ENCODE measurements around the gene GNE. TPM values are rescaled to one million over a fixed set of nuclear protein-coding genes. Genes with fewer than 3 reads are reported as not detected.
"Not testable (repeated sequence)": the region's sequence is repeated elsewhere in the genome, so short reads cannot be mapped to it uniquely, and the experiment has no call there.

GNE gene
- total RNA-seq, 4 donors from 2014 or later: 25.3 to 35.6 (median 29.9) TPM

DNA sequence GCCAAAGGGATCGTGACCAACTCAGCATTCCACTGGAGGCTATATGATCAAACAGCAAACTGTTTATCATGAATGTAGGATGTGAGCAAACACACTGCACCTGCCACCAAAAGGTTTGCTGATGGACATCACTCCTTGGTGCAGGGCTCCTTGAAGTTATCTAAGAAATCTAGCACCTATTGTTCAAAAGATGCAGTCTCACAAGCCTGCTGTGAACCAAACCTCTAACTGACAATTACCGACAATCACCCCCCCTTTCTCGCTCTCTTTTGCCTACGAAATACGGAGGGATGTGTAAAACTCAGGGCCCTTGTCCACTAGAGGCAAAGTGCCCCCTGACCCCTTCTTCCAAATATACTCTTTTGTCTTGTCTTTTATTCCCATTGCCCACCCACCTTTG is 70.0 kb downstream of the GNE start:
- Histone ChIP-seq H3K4me3 (no peak overlapping the region), H3K36me3 (no peaks in the 10 kb centered on the region), H3K4me1 (peaks cover 22 to 26% (median 26%) of the 10 kb centered on the region in 4 donors), H3K9me3 (no peaks in the 10 kb centered on the region), H3K27me3 (no peaks in the 10 kb centered on the region), H3K27ac (replicated peaks in 1 of 4) (no peak overlapping the region)
- WGBS: 90% methylated on average over 5 of the region's 5 CpGs
- intact Hi-C loops (cut with DNase I): no loop called here
- TF ChIP-seq, protein P1, sequence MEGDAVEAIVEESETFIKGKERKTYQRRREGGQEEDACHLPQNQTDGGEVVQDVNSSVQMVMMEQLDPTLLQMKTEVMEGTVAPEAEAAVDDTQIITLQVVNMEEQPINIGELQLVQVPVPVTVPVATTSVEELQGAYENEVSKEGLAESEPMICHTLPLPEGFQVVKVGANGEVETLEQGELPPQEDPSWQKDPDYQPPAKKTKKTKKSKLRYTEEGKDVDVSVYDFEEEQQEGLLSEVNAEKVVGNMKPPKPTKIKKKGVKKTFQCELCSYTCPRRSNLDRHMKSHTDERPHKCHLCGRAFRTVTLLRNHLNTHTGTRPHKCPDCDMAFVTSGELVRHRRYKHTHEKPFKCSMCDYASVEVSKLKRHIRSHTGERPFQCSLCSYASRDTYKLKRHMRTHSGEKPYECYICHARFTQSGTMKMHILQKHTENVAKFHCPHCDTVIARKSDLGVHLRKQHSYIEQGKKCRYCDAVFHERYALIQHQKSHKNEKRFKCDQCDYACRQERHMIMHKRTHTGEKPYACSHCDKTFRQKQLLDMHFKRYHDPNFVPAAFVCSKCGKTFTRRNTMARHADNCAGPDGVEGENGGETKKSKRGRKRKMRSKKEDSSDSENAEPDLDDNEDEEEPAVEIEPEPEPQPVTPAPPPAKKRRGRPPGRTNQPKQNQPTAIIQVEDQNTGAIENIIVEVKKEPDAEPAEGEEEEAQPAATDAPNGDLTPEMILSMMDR (IDR thresholded peaks at IDR 0.05): no peak
- TF ChIP-seq POLR2AphosphoS5 (IDR thresholded peaks at IDR 0.05): no peak
- no peak for TF ChIP-seq EP300 (IDR thresholded peaks at IDR 0.05)
- TF ChIP-seq POLR2A (IDR thresholded peaks at IDR 0.05; ENCODE audit: low read depth): no peak
- DNase-seq (ENCODE audit: extremely low spot score): no peak

DNA sequence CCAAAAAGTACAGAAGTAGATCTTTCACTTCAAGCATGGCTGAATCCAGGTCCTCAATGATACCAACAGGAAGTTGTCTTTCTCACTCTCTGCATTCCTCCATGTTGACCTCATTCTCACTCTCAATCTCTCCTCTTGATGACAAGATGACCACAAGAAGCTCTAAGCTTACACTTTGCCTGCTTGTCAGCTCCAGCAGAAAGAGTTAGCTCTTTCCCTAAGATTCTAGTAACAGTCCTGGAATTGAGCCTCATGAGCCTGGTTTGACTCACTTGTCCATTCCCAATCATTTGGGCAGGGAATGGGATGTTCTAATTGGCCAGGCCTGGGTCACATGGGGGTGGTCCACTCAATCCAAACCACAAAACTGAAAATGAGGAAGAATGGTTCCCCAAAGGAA is 70.8 kb downstream of the GNE start:
- H3K27ac ChIP-seq (replicated peaks in 1 of 4): no peak overlapping the region
- TF ChIP-seq, protein P1 (IDR thresholded peaks at IDR 0.05): no peak
- TF ChIP-seq POLR2AphosphoS5 (IDR thresholded peaks at IDR 0.05) (no peak), EP300 (IDR thresholded peaks at IDR 0.05) (no peak)
- H3K9me3 ChIP-seq: no peaks in the 10 kb centered on the region
- H3K4me3 ChIP-seq: no peak overlapping the region
- intact Hi-C loops (cut with DNase I): no loop called here
- H3K36me3 ChIP-seq: no peaks in the 10 kb centered on the region
- H3K4me1 ChIP-seq: peaks cover 14 to 18% (median 18%) of the 10 kb centered on the region in 4 donors
- no peak for DNase-seq (ENCODE audit: extremely low spot score)
- H3K27me3 ChIP-seq: no peaks in the 10 kb centered on the region

DNA sequence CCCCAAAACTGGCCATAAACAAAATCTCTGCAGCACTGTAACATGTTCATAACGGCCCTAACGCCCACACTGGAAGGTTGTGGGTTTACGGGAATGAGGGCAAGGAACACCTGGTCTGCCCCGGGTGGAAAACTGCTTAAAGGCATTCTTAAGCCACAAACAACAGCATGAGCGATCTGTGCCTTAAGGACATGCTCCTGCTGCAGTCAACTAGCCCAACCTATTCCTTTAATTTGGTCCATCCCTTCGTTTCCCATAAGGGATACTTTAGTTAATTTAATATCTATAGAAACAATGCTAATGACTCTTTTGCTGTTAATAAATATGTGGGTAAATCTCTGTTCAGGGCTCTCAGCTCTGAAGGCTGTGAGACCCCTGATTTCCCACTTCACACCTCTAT is 78.0 kb downstream of the GNE start:
- 92% methylated on average over 6 of the region's 6 CpGs for WGBS
- H3K27me3 ChIP-seq; intact Hi-C loops (cut with DNase I); H3K27ac ChIP-seq (replicated peaks in 1 of 4); H3K4me1 ChIP-seq; H3K36me3 ChIP-seq; H3K9me3 ChIP-seq; H3K4me3 ChIP-seq; DNase-seq (ENCODE audit: extremely low spot score): not testable (repeated sequence)

DNA sequence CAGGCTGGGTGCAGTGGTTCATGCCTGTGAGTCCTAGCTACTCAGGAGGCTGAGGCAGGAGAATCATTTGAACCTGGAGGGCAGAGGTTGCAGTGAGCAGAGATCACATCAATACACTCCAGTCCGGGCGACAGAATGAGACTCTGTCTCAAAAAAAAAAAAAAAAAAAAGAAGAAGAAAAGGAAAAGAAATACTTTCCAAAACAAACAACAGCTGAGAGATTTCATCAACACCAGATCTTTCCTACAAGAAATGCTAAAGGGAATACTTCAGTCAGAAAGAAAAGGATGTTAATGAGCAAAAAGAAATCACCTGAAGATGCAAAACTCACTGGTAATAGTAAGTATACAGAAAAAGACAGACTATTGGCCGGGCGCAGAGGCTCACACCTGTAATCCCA is 80.7 kb downstream of the GNE start:
- H3K27ac ChIP-seq (replicated peaks in 1 of 4): no peak overlapping the region
- intact Hi-C loops (cut with DNase I): no loop called here
- H3K27me3 ChIP-seq: no peaks in the 10 kb centered on the region
- no peaks in the 10 kb centered on the region for H3K36me3 ChIP-seq
- no peak overlapping the region for H3K4me3 ChIP-seq
- WGBS: 82% methylated on average over 4 of the region's 4 CpGs
- no peak for DNase-seq (ENCODE audit: extremely low spot score)
- H3K4me1 ChIP-seq: no peaks in the 10 kb centered on the region
- H3K9me3 ChIP-seq: no peaks in the 10 kb centered on the region
- TF ChIP-seq POLR2AphosphoS5 (IDR thresholded peaks at IDR 0.05) (no peak), POLR2A (IDR thresholded peaks at IDR 0.05; ENCODE audit: low read depth) (no peak), EP300 (IDR thresholded peaks at IDR 0.05) (no peak)
- TF ChIP-seq, protein P1 (IDR thresholded peaks at IDR 0.05): no peak

DNA sequence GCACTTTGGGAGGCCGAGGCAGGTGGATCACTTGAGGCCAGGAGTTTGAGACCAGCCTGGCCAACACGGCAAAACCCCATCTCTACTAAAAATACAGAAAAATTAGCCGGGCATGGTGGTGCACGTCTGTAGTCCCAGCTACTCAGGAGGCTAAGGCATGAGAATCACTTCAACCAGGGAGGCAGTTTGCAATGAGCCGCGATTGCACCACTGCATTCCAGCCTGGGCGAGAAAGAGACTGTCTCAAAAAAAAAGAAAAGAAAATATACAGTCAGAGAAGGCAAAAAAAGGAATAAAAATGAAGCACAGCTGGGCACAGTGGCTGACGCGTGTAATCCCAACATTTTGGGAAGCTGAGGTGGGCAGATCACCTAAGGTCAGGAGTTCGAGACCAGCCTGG is 81.8 kb downstream of the GNE start:
- H3K4me1 ChIP-seq; DNase-seq (ENCODE audit: extremely low spot score); H3K27me3 ChIP-seq; H3K27ac ChIP-seq (replicated peaks in 1 of 4); H3K36me3 ChIP-seq; intact Hi-C loops (cut with DNase I); H3K4me3 ChIP-seq; H3K9me3 ChIP-seq: not testable (repeated sequence)
- 93% methylated on average over 10 of the region's 10 CpGs for WGBS

DNA sequence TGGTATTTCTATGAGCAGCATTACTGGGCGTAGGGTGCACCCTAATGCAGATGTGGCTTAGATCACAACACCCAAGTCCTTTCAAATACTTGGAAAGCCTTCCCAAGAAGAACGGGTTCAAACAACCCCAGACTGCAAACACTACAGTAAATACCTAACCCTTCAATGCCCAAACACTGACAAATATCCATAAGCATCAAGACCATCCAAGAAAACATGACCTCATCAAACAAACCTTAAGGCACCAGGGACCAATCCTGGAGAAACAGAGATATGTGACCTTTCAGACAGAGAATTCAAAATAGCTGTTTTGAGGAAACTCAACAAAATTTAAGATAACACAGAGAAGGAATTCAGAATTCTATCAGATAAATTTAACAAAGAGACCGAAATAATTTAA is 83.0 kb downstream of the GNE start:
- H3K4me3 ChIP-seq; H3K27me3 ChIP-seq; H3K4me1 ChIP-seq; H3K36me3 ChIP-seq; intact Hi-C loops (cut with DNase I); DNase-seq (ENCODE audit: extremely low spot score); H3K27ac ChIP-seq (replicated peaks in 1 of 4); H3K9me3 ChIP-seq: not testable (repeated sequence)
- 91% methylated on average over 3 of the region's 3 CpGs for WGBS

Data from esophagus muscularis mucosa (tissue), 4 donors.